Transverse colon (tissue), 4 donors: ENCODE measurements around the gene MAML1.

Experiments
- CTCF ChIP-seq, 5 experiments: fragments of 200-600 bp in 3 of 5; fragments of 450-650 bp in 2 of 5; sonication (generic) in 3 of 5; IDR thresholded peaks; 1 replicate in 2 of 5; 2 replicates in 3 of 5; pipeline ENCODE4 v1.5.1; 2016 to 2017; ENCODE audit warnings: antibody characterized with exemption in 5 of 5, inconsistent platforms in 3 of 5, mild to moderate bottlenecking in 2 of 5, moderate library complexity in 1 of 5
- EP300 ChIP-seq: sonication (generic); formaldehyde crosslinking; IDR thresholded peaks from one replicate; pipeline ENCODE4 v1.6.1; 2017; ENCODE audit warnings: antibody characterized with exemption, low read depth
- POLR2A ChIP-seq: fragments of 450-650 bp; IDR thresholded peaks from one replicate; pipeline ENCODE4 v1.6.1; 2016; ENCODE audit warnings: antibody characterized with exemption, mild to moderate bottlenecking, moderate library complexity
- POLR2AphosphoS5 ChIP-seq, 3 donors: sonication (generic); formaldehyde crosslinking; IDR thresholded peaks; one replicate each; pipeline ENCODE4 v1.6.1; 2016; ENCODE audit warnings: antibody characterized with exemption in 3 of 3

- TF ChIP-seq CTCF (IDR thresholded peaks at IDR 0.05) (no peak), POLR2AphosphoS5 (IDR thresholded peaks at IDR 0.05) (peak; percentile 91 to 92 (median 91)), POLR2A (peak; percentile 82), EP300 (peak; percentile 93)
Measured at GRCh38 chr5:179818746-179819295, 86.2 kb downstream of the MAML1 start.
